ENCODE data around the gene NTN5. TPM values are rescaled to one million over a fixed set of nuclear protein-coding genes. Genes with fewer than 3 reads are reported as not detected.

Gene NTN5
- total and polyA plus RNA-seq, 9 of the 15 experiments (the other 6 are each of a cell fraction or from before 2014, with no cell fraction given): not detected

GRCh38 chr19:48713864-48714755 is 41.3 kb upstream of the NTN5 start (continued):
- TF ChIP-seq CHD2 (IDR thresholded peaks at IDR 0.05; ENCODE audit: low read depth, low read length) (peak; percentile 50; the same call in 1 of the 2 replicates), KDM1A (IDR thresholded peaks at IDR 0.05) (no peak), THAP12 (CRISPR knock-in tag; IDR thresholded peaks at IDR 0.05) (peak; percentile 40; the same call in 1 of the 2 replicates), NELFE (IDR thresholded peaks at IDR 0.05; ENCODE audit: insufficient read depth, insufficient read length) (no peak), NR2C2 (CRISPR knock-in tag; IDR thresholded peaks at IDR 0.05) (no peak), NR2C2 (tag; IDR thresholded peaks at IDR 0.05) (peak; percentile 88), PTBP1 (IDR thresholded peaks at IDR 0.05; ENCODE audit: low read depth, low read length) (no peak), ZFPM2 (CRISPR knock-in tag; IDR thresholded peaks at IDR 0.05) (no peak), TAF9B (IDR thresholded peaks at IDR 0.05; ENCODE audit: partially characterized antibody) (no peak), STAG1 (CRISPR knock-in tag; IDR thresholded peaks at IDR 0.05; ENCODE audit: borderline replicate concordance) (no peak), SRSF7 (optimal IDR thresholded peaks at IDR 0.05; ENCODE audit: low read depth, low read length) (no peak), SAFB (IDR thresholded peaks at IDR 0.05; ENCODE audit: borderline replicate concordance, low read depth, low read length) (peak; percentile 69; the same call in 1 of the 2 replicates), POLR2A (conservative IDR thresholded peaks at IDR 0.05) (peak; percentile 39; the same call in 1 of the 2 replicates), THRA (IDR thresholded peaks at IDR 0.05) (no peak), HLTF (IDR thresholded peaks at IDR 0.05) (no peak), ZBTB5 (IDR thresholded peaks at IDR 0.05) (no peak), ZNF217 (CRISPR knock-in tag; IDR thresholded peaks at IDR 0.05) (no peak), NR4A1 (CRISPR knock-in tag; IDR thresholded peaks at IDR 0.05) (no peak), NR4A1 (tag; IDR thresholded peaks at IDR 0.05) (no peak), KAT8 (IDR thresholded peaks at IDR 0.05; ENCODE audit: low read depth) (no peak), SIRT6 (IDR thresholded peaks at IDR 0.05; ENCODE audit: low read depth, low read length) (no peak)
